GM04504 (cell line): Measurements from ENCODE around the gene LEP.

Experiments used
- DNase-seq: peaks from one replicate; pipeline ENCODE4 v3.0.0-alpha.2; 2012; ENCODE audit warnings: low read depth

LEP gene

DNA sequence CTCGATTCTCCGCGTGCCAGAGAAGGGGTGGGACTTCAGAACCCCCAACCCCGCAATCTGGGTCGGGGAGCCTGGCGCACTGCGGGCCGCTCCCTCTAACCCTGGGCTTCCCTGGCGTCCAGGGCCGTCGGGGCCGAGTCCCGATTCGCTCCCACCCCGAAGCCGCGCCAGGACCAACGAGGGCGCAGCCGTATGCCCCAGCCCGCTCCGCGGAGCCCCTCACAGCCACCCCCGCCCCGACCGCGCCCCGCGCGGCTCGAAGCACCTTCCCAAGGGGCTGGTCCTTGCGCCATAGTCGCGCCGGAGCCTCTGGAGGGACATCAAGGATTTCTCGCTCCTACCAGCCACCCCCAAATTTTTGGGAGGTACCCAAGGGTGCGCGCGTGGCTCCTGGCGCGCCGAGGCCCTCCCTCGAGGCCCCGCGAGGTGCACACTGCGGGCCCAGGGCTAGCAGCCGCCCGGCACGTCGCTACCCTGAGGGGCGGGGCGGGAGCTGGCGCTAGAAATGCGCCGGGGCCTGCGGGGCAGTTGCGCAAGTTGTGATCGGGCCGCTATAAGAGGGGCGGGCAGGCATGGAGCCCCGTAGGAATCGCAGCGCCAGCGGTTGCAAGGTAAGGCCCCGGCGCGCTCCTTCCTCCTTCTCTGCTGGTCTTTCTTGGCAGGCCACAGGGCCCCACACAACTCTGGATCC is at the start of gene LEP:
Gene LEP (plus strand): TSS at position 583 of the 691 bp plus-strand sequence. CDS start 10,741 bp downstream, outside the sequence.
- DNase-seq = no peak

DNA sequence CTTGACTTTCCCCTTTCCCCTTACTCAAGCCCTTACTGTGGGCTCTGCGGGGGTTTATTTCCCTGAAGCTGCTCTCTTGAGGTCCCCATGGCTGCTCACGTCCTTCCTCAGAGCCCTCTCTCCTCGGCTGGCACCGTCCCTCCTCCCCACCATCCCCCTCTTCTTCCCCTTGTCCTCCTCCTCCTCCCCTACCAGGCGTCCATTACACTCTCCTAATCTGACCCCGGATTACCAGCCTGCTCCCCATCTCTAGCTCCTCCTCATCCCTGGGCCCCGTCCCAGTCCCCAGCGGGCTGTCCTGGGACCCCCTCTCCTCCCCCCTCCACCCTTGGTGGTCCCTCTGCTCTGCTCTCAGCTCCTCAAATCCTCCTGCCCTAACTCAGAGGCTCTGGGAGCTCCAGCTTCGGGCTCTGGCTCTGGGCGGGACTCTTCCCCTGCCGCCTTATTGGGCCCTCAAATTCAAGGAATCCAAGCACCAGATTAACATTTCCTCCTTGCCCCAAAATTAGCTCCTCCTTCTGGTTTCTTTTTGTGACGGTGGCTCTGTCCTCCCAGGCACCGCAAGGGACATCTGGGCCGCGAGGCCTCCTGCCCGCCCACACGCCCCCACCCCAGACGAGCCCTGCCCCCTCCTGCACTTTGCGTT is 48.5 kb upstream of the LEP start:
- DNase-seq = no peak

DNA sequence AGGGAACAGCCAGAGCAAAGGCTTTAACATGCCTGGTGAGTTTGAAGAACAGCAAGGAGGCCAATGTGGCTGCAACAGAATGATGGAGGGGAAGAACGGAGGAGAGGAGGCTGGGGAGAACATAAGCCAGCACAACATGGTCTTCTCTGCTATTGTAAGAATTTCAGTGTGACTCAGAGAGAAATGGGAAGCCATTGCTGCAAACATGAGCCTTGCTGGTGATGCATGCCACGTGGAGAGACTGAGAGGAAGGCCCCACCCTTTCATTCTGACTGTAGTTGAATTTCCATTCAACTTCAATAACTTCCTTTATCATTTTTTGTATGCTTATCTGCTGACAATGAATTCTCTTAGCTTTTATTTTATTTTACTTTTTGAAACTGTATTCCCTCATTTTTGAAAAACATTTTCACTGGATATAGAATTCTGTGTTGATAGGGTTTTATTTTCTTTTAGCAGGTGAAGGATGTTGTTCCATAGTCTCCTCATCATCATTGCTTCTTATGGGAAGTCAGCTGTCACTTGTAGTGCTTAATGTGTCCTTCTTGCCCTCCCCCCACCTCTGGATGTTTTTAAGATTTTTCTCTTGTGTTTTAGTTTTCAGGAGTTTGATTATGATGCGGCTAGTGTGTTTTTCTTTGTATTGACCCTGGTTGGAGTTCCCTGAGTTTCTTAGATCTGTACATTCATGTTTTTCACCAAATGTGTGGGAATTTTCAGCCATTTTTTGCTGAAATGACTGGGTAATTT is 46.4 kb upstream of the LEP start:
- no peak for DNase-seq

- no peak for DNase-seq
These were observed 43.5 kb upstream of the LEP start for GRCh38 chr7:128197589-128197988.

DNA sequence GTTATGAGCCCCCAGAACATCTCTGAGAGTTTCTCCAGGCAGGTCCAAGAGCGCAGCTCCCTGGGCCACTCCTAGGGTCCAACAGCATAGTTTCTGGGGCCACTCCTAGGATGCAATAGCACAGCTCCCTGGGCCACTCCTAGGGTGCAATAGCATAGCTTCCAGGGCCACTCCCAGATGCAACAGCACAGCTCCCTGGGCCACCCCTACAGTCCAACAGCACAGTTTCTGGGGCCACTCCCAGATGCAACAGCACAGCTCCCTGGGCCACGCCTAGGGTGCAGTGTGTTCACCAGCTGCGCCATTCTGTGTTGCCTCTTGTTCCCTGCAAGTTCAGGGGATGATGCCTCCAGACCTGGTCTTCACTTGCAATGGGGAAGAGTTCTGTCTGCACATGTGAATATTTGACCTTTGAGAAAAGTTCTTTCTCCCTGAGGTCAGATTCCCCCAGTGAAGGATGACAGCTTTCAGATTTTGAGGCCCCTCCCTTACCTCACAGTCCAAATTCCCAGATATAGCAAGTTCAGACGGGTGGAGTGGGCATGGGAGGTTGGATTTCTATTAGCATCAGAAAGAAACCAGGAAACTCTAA is 43.0 kb upstream of the LEP start:
- no peak for DNase-seq

GRCh38 chr7:128200376-128200775 is 40.7 kb upstream of the LEP start:
- no peak for DNase-seq

- DNase-seq = no peak
These were observed 39.9 kb upstream of the LEP start for GRCh38 chr7:128201067-128201689.

DNA sequence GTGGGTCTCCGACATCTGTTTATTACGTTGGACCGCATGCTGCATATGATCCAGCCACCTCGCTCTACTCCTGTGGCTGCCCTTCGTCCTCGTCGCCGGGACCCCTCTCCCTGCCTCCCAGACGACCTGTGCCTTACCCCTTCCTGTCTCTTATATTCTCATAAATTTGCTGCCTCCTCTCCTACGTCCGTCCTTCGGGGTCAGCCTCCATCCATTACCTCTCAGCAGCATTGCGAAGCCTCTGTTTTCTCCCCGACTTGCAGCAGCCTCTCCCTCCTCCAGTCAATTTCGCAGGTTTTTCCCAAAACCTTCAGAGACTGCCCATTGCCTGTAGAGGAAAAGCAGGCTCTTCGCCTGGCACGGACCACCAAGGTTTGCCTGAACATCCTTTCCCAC is 39.4 kb upstream of the LEP start:
- DNase-seq = no peak

DNA sequence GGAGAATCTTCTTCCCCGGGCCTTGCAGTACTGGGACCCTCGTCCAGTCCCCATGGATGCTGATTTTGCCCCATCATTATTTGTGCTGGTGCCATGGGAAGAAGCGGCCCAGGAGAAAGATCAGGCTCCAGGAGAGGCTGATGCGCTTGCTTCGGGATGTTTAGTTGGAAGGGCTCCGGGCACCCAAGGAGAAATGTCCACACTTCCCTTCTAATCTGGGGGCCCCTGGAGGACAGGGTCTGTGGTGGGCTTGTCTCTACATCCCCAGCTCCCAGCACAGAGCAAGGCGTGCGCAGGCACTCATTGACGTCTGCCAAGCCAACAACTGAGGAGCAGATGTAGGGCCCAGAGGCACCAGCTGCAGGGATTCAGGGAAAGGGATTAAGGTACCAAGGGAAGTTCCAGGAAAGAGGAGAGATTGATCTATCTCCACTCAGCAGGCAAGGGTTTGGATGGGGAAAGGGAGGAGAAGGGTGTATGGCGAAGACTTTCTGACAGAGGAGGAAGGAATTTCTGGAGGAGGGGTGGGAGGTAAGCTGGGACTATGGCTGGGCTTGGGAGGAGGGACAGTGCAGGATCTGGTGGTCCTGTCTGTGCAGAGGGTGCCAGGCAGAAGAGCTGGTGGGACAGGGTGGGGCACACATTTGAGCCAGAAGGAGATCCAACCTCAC is 38.7 kb upstream of the LEP start:
- no peak for DNase-seq

- no peak for DNase-seq
These were observed 38.0 kb upstream of the LEP start for GRCh38 chr7:128203047-128203491.

- no peak for DNase-seq
These were observed 37.3 kb upstream of the LEP start for GRCh38 chr7:128203710-128204214.

DNA sequence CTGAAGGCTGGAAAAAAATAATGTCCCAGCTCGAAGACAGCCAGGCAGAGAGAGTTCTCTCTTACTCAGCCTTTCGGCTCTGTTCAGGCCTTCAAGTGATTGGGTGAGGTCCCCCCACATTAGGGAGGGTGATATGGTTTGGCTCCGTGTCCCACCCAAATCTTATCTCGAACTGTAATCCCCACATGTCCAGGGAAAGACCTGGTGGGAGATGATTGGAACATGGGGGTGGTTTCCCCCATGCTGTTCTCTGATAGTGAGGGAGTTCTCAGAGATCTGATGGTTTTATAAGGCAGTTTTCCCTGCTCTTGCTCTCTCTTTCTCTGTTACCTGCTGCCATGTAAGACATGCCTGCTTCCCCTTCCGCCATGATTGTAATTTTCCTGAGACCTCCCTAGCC is 36.6 kb upstream of the LEP start:
- DNase-seq = no peak

DNA sequence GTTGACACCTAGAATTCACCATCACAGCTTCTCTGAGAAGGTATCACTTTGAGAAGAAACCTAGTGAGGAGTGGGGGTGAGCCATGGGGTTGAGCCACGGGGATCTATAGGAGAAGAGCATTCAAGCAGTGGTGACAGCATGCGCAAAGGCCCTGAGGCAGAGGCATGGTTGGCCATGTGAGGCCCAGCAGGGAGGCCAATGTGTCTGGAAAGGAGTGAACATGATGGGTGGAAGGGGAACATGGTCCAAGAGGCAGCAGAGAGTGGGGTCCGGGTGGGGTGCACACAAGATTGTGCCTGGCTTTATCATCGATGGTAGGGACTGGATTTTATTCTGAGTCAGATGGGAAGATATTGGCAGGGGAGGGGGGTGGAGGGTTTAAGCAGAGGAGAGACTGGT is 36.0 kb upstream of the LEP start:
- DNase-seq = no peak

GRCh38 chr7:128206017-128206746 is 34.9 kb upstream of the LEP start:
- no peak for DNase-seq

DNA sequence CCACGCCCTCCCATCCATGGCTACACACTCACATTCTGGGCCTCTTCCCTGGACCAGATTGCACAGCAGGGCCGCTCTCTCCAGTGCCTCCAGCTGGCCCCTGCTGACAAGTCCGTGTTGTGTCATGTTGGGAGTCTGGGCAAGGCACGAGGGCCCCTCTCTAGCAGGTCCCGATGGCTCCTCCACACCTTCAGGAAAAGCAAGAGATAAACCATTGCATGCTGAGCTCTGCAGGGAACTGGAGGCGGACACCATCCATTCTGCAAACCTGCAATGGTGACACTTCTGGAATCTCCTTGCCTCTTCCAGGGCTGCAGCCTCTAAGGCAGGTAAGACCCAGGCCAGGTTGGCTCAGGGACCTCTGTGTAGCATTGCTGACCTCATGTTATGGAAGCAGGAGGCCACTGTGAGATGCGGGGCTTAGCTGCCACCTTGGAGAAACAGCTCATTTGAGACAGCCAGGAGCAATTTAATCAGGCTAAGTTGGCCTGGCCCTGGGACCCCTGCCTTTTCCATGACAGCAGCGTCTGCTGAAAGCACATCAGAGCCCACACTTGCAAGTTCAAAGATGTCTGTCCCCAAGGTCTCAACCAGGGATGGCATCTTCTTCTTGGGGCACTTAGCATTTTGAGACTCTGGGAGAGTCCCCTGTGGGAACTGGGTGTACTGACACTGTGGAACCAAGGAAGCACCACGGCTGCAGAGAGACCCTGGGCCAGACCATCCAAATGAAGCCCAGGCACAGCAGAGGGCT is 34.2 kb upstream of the LEP start:
- no peak for DNase-seq

GRCh38 chr7:128207609-128208008 is 33.5 kb upstream of the LEP start:
- DNase-seq = no peak

GRCh38 chr7:128209229-128210035 is 31.6 kb upstream of the LEP start:
- peak; percentile 53 for DNase-seq

DNA sequence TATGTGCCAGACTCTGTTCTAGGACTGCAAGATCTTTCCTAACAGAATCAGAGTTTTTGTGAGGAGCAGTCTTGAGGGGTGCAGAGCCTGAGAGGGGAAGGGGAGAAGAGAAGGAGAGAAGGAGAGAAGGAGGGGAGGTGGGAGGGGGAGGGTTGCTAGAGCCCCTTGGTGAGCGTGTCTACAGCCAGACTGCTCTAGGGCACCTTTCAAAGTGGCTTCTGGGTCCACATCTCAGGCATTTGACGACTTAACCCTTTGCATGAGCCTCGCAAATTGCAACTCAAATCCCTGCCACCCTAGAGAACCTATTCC is 31.1 kb upstream of the LEP start:
- DNase-seq = no peak
